Fibroblast of lung (primary cell): Measurements from ENCODE around the gene EPHA8. TPM values are rescaled to one million over a fixed set of nuclear protein-coding genes. Genes with fewer than 3 reads are reported as not detected.
A peak's percentile ranks its signal among the peaks of the same experiment; 100 is the strongest.

Experiments used
- DNase-seq, 2 donors: peaks; one replicate each; pipeline versions ENCODE4 v3.0.0 to v3.0.0-alpha.2; 2010; ENCODE audit warnings: low read depth in 2 of 2
- H2AFZ ChIP-seq: 2 replicates; pipeline ENCODE4 v1.5.1; 2012; ENCODE audit warnings: low read length, control low read depth, inconsistent platforms
- H3K27ac ChIP-seq: 2 replicates; pipeline ENCODE4 v1.5.1; 2011; ENCODE audit warnings: low read length, control low read depth; ENCODE audit not compliant: insufficient read depth
- H3K27me3 ChIP-seq: 2 replicates; pipeline ENCODE4 v1.5.1; 2011; ENCODE audit warnings: mild to moderate bottlenecking, low read length; ENCODE audit not compliant: control insufficient read depth, insufficient read depth
- H3K36me3 ChIP-seq: 2 replicates; pipeline ENCODE4 v1.5.1; 2011; ENCODE audit warnings: low read length; ENCODE audit not compliant: control insufficient read depth, insufficient read depth
- H3K4me1 ChIP-seq: 2 replicates; pipeline ENCODE4 v1.5.1; 2011; ENCODE audit warnings: low read length; ENCODE audit not compliant: control insufficient read depth, insufficient read depth; ENCODE audit errors: extremely low read depth
- H3K4me2 ChIP-seq: 2 replicates; pipeline ENCODE4 v1.5.1; 2011; ENCODE audit warnings: low read length, control low read depth; ENCODE audit not compliant: insufficient read depth; ENCODE audit errors: extremely low read depth
- H3K4me3 ChIP-seq, 4 experiments: fragments of 200-600 bp in 1 of 4; sonication (generic) in 1 of 4; replicated peaks in 1 of 4; 2 replicates each; pipeline ENCODE4 v1.5.1; 2011 to 2016; ENCODE audit warnings: low read length in 4 of 4, low read depth in 3 of 4, mild to moderate bottlenecking in 3 of 4, control low read depth in 2 of 4, inconsistent platforms in 1 of 4, mixed read lengths in 1 of 4; ENCODE audit not compliant: insufficient read depth in 1 of 4; ENCODE audit errors: control extremely low read depth in 1 of 4
- H3K79me2 ChIP-seq: 2 replicates; pipeline ENCODE4 v1.5.1; 2012; ENCODE audit warnings: mild to moderate bottlenecking, low read length, inconsistent platforms; ENCODE audit not compliant: control insufficient read depth, insufficient read depth
- H3K9ac ChIP-seq: 2 replicates; pipeline ENCODE4 v1.5.1; 2011; ENCODE audit warnings: mild to moderate bottlenecking, low read length, control low read depth; ENCODE audit not compliant: insufficient read depth
- H3K9me3 ChIP-seq: 2 replicates; pipeline ENCODE4 v1.5.1; 2012; ENCODE audit warnings: low read depth, low read length; ENCODE audit not compliant: control insufficient read depth, insufficient read depth
- H4K20me1 ChIP-seq: 2 replicates; pipeline ENCODE4 v1.5.1; 2011; ENCODE audit warnings: low read length; ENCODE audit not compliant: control insufficient read depth, insufficient read depth; ENCODE audit errors: extremely low read depth
- CTCF ChIP-seq, 2 donors: IDR thresholded peaks in 1 of 2; conservative IDR thresholded peaks in 1 of 2; 1 replicate in 1 of 2; 2 replicates in 1 of 2; pipeline ENCODE4 v1.5.1; 2011 to 2012; ENCODE audit warnings: low read length in 2 of 2, control low read depth in 1 of 2, inconsistent platforms in 1 of 2, low read depth in 1 of 2, mild to moderate bottlenecking in 1 of 2
- EZH2 ChIP-seq: IDR thresholded peaks from 2 replicates; pipeline ENCODE4 v1.5.1; 2012; ENCODE audit warnings: low read length, control low read depth, mild to moderate bottlenecking; ENCODE audit errors: missing control alignments
- polyA plus RNA-seq, 2 donors: library from polyadenylated mRNA; depleted of rRNA in 1 of 2; stranded (reverse) in 1 of 2; unstranded in 1 of 2; fragments of >200 nt; gene quantifications; 2 replicates each; pipeline ENCODE4 v1.2.1, GENCODE V29; 2011 to 2012; ENCODE audit warnings: missing spikeins in 1 of 2
- total RNA-seq: library from RNA; depleted of rRNA; stranded (reverse); fragments of >200 nt; gene quantifications from 2 replicates; pipeline ENCODE4 v1.2.1, GENCODE V29; 2014

EPHA8 gene
- total and polyA plus RNA-seq, 2 donors (not counting 1 experiment from before 2014, with no cell fraction given) = not detected

DNA sequence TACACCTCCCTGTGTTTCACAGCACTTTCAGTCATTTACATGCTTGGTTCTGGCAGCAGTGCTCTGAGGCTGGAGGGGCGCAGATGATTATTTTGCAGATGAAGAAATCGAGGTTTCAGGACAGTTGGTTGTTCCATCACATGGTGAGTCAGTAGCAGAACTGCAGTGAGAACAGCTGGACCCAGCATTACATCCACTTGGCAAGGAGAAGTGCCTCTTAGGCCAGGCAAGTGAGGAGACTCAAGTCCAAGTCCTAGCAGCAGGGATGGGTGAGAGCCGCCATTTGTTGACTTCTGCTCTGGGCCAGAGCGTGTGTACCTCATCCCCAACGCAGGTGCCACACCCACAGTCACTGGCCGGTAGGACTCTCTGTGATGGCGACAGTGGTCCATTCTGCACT is 26.8 kb upstream of the EPHA8 start:
- Histone ChIP-seq H3K4me1 (no peaks in the 10 kb centered on the region), H3K4me3 (no peak overlapping the region), H3K27me3 (no peaks in the 10 kb centered on the region), H3K4me2 (no peak overlapping the region), H3K36me3 (no peaks in the 10 kb centered on the region), H3K27ac (no peak overlapping the region), H3K79me2 (no peaks in the 10 kb centered on the region), H2AFZ (no peak overlapping the region), H3K9ac (no peak overlapping the region), H4K20me1 (no peaks in the 10 kb centered on the region), H3K9me3 (no peaks in the 10 kb centered on the region)
- peak in 1 of 2 donors; percentile 45 for DNase-seq
- no peak for TF ChIP-seq EZH2
- TF ChIP-seq CTCF (conservative IDR thresholded peaks at IDR 0.05 in 1 of 2, IDR thresholded peaks at IDR 0.05 in 1 of 2; ENCODE audit: low read depth in 1 of 2, low read length in 2 of 2) = no peak

- no peak for DNase-seq
- H3K79me2 ChIP-seq = no peaks in the 10 kb centered on the region
- no peak for TF ChIP-seq EZH2
- TF ChIP-seq CTCF (conservative IDR thresholded peaks at IDR 0.05 in 1 of 2, IDR thresholded peaks at IDR 0.05 in 1 of 2; ENCODE audit: low read depth in 1 of 2, low read length in 2 of 2) = no peak
- no peaks in the 10 kb centered on the region for H3K36me3 ChIP-seq
- no peak overlapping the region for H3K27ac ChIP-seq
- no peak overlapping the region for H2AFZ ChIP-seq
- no peak overlapping the region for H3K9ac ChIP-seq
- no peak overlapping the region for H3K4me3 ChIP-seq
- H3K27me3 ChIP-seq = no peaks in the 10 kb centered on the region
- no peaks in the 10 kb centered on the region for H4K20me1 ChIP-seq
- no peak overlapping the region for H3K4me2 ChIP-seq
- H3K4me1 ChIP-seq = no peaks in the 10 kb centered on the region
- no peaks in the 10 kb centered on the region for H3K9me3 ChIP-seq
These were observed 25.7 kb upstream of the EPHA8 start for GRCh38 chr1:22537441-22538139.

- no peaks in the 10 kb centered on the region for H3K36me3 ChIP-seq
- H3K79me2 ChIP-seq = no peaks in the 10 kb centered on the region
- no peaks in the 10 kb centered on the region for H3K4me1 ChIP-seq
- no peak overlapping the region for H3K9ac ChIP-seq
- no peak overlapping the region for H3K4me2 ChIP-seq
- DNase-seq = no peak
- H3K27me3 ChIP-seq = no peaks in the 10 kb centered on the region
- no peak overlapping the region for H3K4me3 ChIP-seq
- no peaks in the 10 kb centered on the region for H4K20me1 ChIP-seq
- TF ChIP-seq CTCF (conservative IDR thresholded peaks at IDR 0.05 in 1 of 2, IDR thresholded peaks at IDR 0.05 in 1 of 2; ENCODE audit: low read depth in 1 of 2, low read length in 2 of 2) (no peak), EZH2 (no peak)
- no peak overlapping the region for H2AFZ ChIP-seq
- H3K27ac ChIP-seq = no peak overlapping the region
- H3K9me3 ChIP-seq = no peaks in the 10 kb centered on the region
These were observed 23.7 kb upstream of the EPHA8 start for GRCh38 chr1:22539510-22540118.
